Stomach smooth muscle (tissue), 2 donors: ENCODE measurements around the gene ALDH4A1.

Source experiments
- H3K27ac ChIP-seq: one replicate; pipeline ENCODE4 v1.7.0; 2013; ENCODE audit warnings: mild to moderate bottlenecking, low read length, inconsistent platforms
- H3K27me3 ChIP-seq, 2 donors: one replicate each; pipeline ENCODE4 v1.7.0; 2013; ENCODE audit warnings: low read length in 2 of 2; ENCODE audit not compliant: insufficient read depth in 2 of 2, control insufficient read depth in 1 of 2
- H3K36me3 ChIP-seq, 2 donors: one replicate each; pipeline ENCODE4 v1.7.0; 2013; ENCODE audit warnings: low read length in 2 of 2; ENCODE audit not compliant: control insufficient read depth in 2 of 2, insufficient read depth in 2 of 2
- H3K4me1 ChIP-seq: one replicate; pipeline ENCODE4 v1.7.0; 2013; ENCODE audit warnings: low read length; ENCODE audit not compliant: control insufficient read depth, insufficient read depth
- H3K4me3 ChIP-seq, 2 donors: one replicate each; pipeline ENCODE4 v1.7.0; 2013; ENCODE audit warnings: low read length in 2 of 2
- H3K9ac ChIP-seq, 2 donors: one replicate each; pipeline ENCODE4 v1.7.0; 2013; ENCODE audit warnings: low read length in 2 of 2, mild to moderate bottlenecking in 1 of 2
- H3K9me3 ChIP-seq, 2 donors: one replicate each; pipeline ENCODE4 v1.7.0; 2013; ENCODE audit warnings: low read length in 2 of 2; ENCODE audit not compliant: control insufficient read depth in 2 of 2
- donor health status: healthy.
- donor health status: Pancreatic carcinoma.

The ALDH4A1 gene

DNA sequence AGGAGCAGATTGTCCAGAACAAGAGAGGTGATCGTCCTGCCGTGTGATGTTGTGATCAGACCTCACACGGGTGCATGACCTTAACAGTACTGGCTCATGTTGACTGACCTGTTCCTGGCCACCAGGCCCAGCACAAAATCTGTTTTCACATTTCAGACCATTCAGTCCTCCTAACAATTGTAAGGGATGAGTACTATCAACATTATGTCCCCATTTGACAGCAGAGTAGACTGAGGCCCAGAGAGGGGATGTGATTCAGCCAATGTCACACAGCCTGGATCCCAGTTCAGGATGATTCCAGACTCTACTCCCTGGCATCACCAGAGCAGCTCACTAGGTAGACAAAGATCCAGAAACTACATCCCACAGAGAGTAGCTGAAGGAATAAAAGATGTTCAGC is 35.5 kb downstream of the ALDH4A1 start:
- H3K4me3 ChIP-seq, result no peak overlapping the region
- H3K27me3 ChIP-seq, result peaks cover 0 to 5% of the 10 kb centered on the region in 2 donors
- H3K27ac ChIP-seq, result no peak overlapping the region
- no peaks in the 10 kb centered on the region for H3K9me3 ChIP-seq
- H3K36me3 ChIP-seq, result no peaks in the 10 kb centered on the region
- no peak overlapping the region for H3K9ac ChIP-seq
- no peaks in the 10 kb centered on the region for H3K4me1 ChIP-seq

- H3K27me3 ChIP-seq, result peaks cover 0 to 5% of the 10 kb centered on the region in 2 donors
- no peak overlapping the region for H3K9ac ChIP-seq
- no peak overlapping the region for H3K27ac ChIP-seq
- no peaks in the 10 kb centered on the region for H3K36me3 ChIP-seq
- H3K4me3 ChIP-seq, result no peak overlapping the region
- H3K4me1 ChIP-seq, result no peaks in the 10 kb centered on the region
- H3K9me3 ChIP-seq, result no peaks in the 10 kb centered on the region
These were observed 36.0 kb downstream of the ALDH4A1 start for GRCh38 chr1:18866314-18866713.

GRCh38 chr1:18865176-18865575 is 37.2 kb downstream of the ALDH4A1 start:
- Histone ChIP-seq H3K36me3 (no peaks in the 10 kb centered on the region), H3K27me3 (peaks cover 0 to 5% of the 10 kb centered on the region in 2 donors), H3K9me3 (no peaks in the 10 kb centered on the region), H3K9ac (no peak overlapping the region), H3K4me3 (no peak overlapping the region), H3K4me1 (no peaks in the 10 kb centered on the region), H3K27ac (no peak overlapping the region)

DNA sequence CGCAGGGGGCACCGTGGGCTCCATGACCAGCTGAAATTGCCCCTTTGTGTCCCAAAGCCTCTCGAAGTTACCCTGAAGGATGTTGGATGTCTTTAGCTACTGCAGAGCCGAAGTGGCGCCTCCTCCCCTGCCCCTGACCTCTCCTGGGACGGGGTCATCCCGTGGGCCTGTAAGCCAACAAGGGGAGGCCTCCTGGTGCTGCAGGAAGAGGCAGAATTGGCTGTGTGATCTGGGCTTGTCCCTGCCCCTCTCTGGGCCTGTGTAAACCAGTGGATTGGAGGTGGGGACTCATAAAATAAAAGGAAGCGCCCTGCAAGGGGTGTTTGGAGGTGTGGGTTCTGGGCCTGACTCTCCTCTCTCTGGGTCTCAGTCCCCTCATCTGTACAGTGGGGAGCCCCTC is 40.8 kb downstream of the ALDH4A1 start:
- H3K4me3 ChIP-seq, result no peak overlapping the region
- no peaks in the 10 kb centered on the region for H3K9me3 ChIP-seq
- H3K27me3 ChIP-seq, result peaks cover 0 to 9% of the 10 kb centered on the region in 2 donors
- H3K9ac ChIP-seq, result no peak overlapping the region
- H3K36me3 ChIP-seq, result no peaks in the 10 kb centered on the region
- H3K4me1 ChIP-seq, result no peaks in the 10 kb centered on the region
- no peak overlapping the region for H3K27ac ChIP-seq

GRCh38 chr1:18861082-18861481 is 41.3 kb downstream of the ALDH4A1 start:
- H3K4me3 ChIP-seq, result no peak overlapping the region
- peaks cover 0 to 9% of the 10 kb centered on the region in 2 donors for H3K27me3 ChIP-seq
- no peak overlapping the region for H3K9ac ChIP-seq
- no peaks in the 10 kb centered on the region for H3K4me1 ChIP-seq
- H3K27ac ChIP-seq, result no peak overlapping the region
- H3K9me3 ChIP-seq, result no peaks in the 10 kb centered on the region
- no peaks in the 10 kb centered on the region for H3K36me3 ChIP-seq

DNA sequence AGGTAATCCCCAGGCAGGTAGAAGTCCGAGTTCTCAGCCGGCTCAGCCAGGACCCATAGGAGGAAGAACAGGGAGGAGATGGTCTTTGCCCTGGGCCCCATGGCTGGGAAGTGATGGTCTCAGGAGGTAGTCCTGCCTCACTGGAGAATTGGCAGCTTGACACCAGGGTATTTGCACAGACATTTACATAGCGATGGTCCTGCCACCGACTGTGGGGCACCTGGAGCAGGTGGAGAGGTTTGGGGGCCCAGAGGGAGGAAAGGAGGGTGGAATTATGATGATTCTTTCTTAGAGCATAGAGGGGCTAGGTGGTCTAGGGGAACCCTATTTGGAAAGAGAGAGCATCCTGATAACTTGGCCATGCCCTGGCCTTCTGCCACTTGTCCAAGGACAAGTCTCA is 42.8 kb downstream of the ALDH4A1 start, which contains the start of gene TAS1R2:
Gene TAS1R2 (minus strand): TSS at position 101 of the 400 bp plus-strand sequence. CDS start 0 bp downstream, at position 101.
- Histone ChIP-seq H3K4me1 (no peaks in the 10 kb centered on the region), H3K9ac (no peak within 1 kb of the TSS), H3K27ac (no peak within 1 kb of the TSS), H3K4me3 (no peak within 1 kb of the TSS), H3K36me3 (no peaks in the 10 kb centered on the region), H3K27me3 (peaks cover 0 to 5% of the 10 kb centered on the region in 2 donors), H3K9me3 (no peaks in the 10 kb centered on the region)

DNA sequence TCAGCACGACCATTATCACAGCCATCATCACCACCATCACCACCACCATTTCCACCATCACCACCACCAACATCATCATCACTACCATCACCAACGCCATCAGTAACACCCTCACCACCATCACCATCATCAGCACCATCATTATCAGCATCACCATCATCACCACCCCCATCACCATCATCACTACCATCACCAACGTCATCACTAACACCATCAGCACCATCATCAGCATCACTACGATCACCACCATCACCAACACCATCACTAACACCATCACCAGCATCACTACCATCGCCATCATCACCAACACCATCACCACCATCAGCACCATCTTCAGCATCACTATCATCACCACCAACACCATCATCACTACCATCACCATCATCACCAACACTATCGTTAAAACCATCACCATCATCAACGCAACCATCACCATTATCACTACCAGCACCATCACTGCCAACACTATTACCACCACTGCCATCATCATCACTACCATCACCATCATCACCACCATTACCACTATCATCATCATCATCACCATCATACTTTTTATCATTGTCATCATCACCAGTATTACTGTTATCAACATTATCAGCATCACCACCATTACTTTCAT is 44.2 kb downstream of the ALDH4A1 start:
- Histone ChIP-seq H3K4me3 (no peak overlapping the region), H3K9ac (no peak overlapping the region), H3K27ac (no peak overlapping the region), H3K9me3 (no peaks in the 10 kb centered on the region), H3K27me3 (peaks cover 0 to 5% of the 10 kb centered on the region in 2 donors), H3K4me1 (no peaks in the 10 kb centered on the region), H3K36me3 (no peaks in the 10 kb centered on the region)

GRCh38 chr1:18856435-18856834 is 45.9 kb downstream of the ALDH4A1 start:
- H3K36me3 ChIP-seq, result no peaks in the 10 kb centered on the region
- H3K9ac ChIP-seq, result no peak overlapping the region
- H3K4me3 ChIP-seq, result no peak overlapping the region
- H3K4me1 ChIP-seq, result no peaks in the 10 kb centered on the region
- peaks cover 0 to 12% of the 10 kb centered on the region in 2 donors for H3K27me3 ChIP-seq
- H3K27ac ChIP-seq, result no peak overlapping the region
- no peaks in the 10 kb centered on the region for H3K9me3 ChIP-seq

GRCh38 chr1:18855573-18855972 is 46.8 kb downstream of the ALDH4A1 start:
- H3K9ac ChIP-seq, result no peak overlapping the region
- no peak overlapping the region for H3K4me3 ChIP-seq
- H3K27ac ChIP-seq, result no peak overlapping the region
- H3K9me3 ChIP-seq, result no peaks in the 10 kb centered on the region
- no peaks in the 10 kb centered on the region for H3K36me3 ChIP-seq
- H3K4me1 ChIP-seq, result no peaks in the 10 kb centered on the region
- H3K27me3 ChIP-seq, result peaks cover 0 to 12% of the 10 kb centered on the region in 2 donors

DNA sequence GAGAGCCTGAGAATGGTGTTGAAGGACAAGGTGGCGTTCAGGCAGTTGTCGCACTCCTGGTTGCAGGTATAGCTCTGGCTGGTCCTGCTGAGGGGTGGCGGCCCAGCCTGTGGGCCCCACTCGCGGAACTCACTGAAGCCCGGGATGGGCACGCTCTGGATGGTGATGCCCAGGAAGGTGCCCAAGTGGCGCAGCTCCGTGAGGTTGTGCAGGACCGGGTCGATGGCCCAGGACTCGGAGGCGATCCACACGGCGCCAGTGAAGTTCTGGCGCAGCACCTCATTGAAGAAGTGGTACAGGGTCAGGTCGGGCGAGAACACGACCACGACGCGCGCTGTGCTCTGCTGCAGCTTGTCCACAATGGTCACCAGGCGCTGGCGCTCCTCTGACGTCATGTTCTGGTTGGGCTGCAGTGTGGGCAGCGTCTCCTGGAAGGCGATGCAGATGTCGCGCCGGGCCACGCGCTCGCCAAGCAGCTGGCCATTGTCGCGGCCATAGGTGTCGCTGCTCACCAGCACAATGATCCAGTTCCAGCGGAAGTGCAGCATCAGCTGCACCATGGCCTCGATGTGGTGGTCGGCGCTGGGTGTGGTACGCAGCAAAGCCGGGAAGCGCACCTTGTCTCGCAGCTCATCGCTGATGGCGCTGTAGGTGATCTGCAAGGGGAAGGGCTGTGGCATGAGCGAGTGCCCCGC is 47.9 kb downstream of the ALDH4A1 start:
- Histone ChIP-seq H3K4me1 (no peaks in the 10 kb centered on the region), H3K27me3 (peaks cover 0 to 10% of the 10 kb centered on the region in 2 donors), H3K36me3 (no peaks in the 10 kb centered on the region), H3K4me3 (no peak overlapping the region), H3K27ac (no peak overlapping the region), H3K9ac (no peak overlapping the region), H3K9me3 (no peaks in the 10 kb centered on the region)

DNA sequence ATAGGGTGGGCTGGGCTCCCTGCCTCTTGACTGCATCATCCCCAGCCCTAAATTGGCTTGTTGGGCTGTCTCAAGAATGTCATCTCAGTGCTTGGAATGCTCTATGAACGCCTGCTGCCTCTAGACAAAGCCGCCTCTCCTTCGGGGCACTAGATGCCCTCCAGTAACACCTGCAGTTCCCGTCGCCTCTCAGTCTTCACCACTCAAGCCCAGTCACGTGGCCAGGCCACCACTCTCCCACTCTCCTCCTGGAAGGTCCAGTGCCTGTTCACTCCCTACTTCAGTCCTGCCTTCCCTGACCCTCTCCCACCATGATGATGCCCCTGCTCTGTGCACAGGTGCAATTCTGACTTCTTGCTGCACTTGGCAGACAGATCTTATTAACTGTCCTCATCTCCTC is 49.9 kb downstream of the ALDH4A1 start:
- no peaks in the 10 kb centered on the region for H3K4me1 ChIP-seq
- H3K27me3 ChIP-seq, result peaks cover 0 to 10% of the 10 kb centered on the region in 2 donors

More for the DNA sequence above, 49.9 kb downstream of the ALDH4A1 start:
- no peaks in the 10 kb centered on the region for H3K9me3 ChIP-seq
- H3K9ac ChIP-seq, result no peak overlapping the region
- H3K27ac ChIP-seq, result no peak overlapping the region
- no peaks in the 10 kb centered on the region for H3K36me3 ChIP-seq
- H3K4me3 ChIP-seq, result no peak overlapping the region
